IPS-18a (cell line): ENCODE results near the gene CAND2.

Experiments
- H3K27ac ChIP-seq: one replicate; pipeline ENCODE4 v1.5.1; 2013; ENCODE audit warnings: low read length
- H3K27me3 ChIP-seq: one replicate; pipeline ENCODE4 v1.6.1; 2013; ENCODE audit warnings: mild to moderate bottlenecking, low read length; ENCODE audit not compliant: control insufficient read depth, insufficient read depth
- H3K36me3 ChIP-seq: one replicate; pipeline ENCODE4 v1.6.1; 2013; ENCODE audit warnings: low read depth, low read length; ENCODE audit not compliant: control insufficient read depth
- H3K4me1 ChIP-seq: one replicate; pipeline ENCODE4 v1.6.1; 2013; ENCODE audit warnings: low read depth, low read length; ENCODE audit not compliant: control insufficient read depth
- H3K4me3 ChIP-seq: one replicate; pipeline ENCODE4 v1.5.1; 2013; ENCODE audit warnings: low read length
- H3K9ac ChIP-seq: one replicate; pipeline ENCODE4 v1.6.1; 2013; ENCODE audit warnings: mild to moderate bottlenecking, low read length, moderate library complexity
- H3K9me3 ChIP-seq: one replicate; pipeline ENCODE4 v1.6.1; 2013; ENCODE audit warnings: low read depth, low read length; ENCODE audit not compliant: control insufficient read depth

CAND2 gene

DNA sequence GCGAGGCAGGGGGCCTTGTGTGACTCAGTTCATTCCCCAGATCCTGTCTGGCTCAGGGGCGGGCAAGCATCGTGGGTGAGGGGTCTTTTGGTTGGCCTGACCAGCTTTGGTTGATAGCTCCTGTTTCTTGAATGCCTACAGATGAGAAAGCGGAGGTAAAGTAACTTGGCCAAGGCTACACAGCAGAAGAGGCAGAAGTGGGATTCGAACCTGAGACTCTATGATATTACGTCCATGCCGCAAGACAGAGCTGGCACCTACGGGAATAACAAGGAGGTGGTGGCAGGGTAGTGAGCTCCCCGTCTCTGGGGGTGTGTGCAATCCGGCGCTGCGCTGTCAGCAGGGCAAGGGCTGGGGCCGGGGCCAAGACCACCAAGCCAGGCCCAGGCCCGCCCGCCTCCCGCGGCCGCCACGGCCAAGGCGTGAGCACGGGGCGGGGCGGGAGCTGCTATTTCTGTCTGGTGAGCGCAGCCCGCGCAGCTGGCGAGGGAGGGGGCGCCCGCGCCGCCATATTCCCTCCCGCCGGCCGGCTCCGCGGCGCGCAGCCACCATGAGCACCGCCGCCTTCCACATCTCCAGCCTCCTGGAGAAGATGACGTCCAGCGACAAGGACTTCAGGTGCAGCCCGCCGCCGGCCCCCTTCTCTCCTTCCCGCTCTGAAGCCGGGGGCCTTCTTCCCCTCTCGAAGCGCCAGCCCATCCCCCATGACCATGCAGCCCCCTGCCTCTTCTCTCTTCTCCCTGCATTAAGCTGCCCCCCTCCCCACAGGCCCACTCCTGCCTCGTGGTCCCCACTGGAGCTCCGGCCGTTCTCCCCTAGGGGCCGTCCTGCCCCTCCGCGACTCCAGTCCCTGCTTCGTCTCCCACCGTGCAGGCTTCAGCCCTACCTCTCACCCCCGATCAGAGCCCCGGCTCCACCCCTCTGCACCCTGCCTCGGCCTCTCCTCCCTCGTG is at the start of gene CAND2:
CAND2 (plus strand) TSS at position 510 of the 953 bp plus-strand sequence; CDS start at position 551, 41 bp downstream.
- no peaks in the 10 kb centered on the region for H3K27me3 ChIP-seq
- H3K36me3 ChIP-seq, result no peaks in the 10 kb centered on the region
- peak within 1 kb of the TSS; percentile 71 for H3K9ac ChIP-seq
- peak within 1 kb of the TSS; percentile 79 for H3K4me3 ChIP-seq
- no peak within 1 kb of the TSS for H3K27ac ChIP-seq
- H3K9me3 ChIP-seq, result no peaks in the 10 kb centered on the region
- H3K4me1 ChIP-seq, result no peaks in the 10 kb centered on the region

DNA sequence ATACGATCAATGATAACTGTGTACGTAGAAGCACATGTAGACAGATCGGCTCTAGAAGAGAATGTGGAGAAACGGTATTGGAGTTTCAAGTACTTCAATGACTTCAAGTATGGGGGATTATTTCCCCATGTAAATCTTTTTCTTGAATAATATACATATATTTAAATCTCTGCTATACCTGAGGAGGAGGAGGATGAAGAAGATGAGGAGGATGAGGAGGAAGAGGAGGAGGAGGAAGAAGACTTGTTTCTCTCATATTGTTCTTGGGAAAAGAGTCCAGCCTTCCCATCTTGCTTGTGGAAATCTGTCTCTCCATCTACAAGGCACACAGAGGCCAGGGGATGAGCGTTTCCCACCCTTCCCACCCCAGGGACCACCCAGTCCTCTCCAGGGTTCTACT is 48.0 kb upstream of the CAND2 start:
- H3K9ac ChIP-seq, result no peak overlapping the region
- H3K27ac ChIP-seq, result no peak overlapping the region
- H3K27me3 ChIP-seq, result no peaks in the 10 kb centered on the region
- no peak overlapping the region for H3K4me3 ChIP-seq
- H3K36me3 ChIP-seq, result no peaks in the 10 kb centered on the region
- no peaks in the 10 kb centered on the region for H3K4me1 ChIP-seq
- H3K9me3 ChIP-seq, result no peaks in the 10 kb centered on the region

DNA sequence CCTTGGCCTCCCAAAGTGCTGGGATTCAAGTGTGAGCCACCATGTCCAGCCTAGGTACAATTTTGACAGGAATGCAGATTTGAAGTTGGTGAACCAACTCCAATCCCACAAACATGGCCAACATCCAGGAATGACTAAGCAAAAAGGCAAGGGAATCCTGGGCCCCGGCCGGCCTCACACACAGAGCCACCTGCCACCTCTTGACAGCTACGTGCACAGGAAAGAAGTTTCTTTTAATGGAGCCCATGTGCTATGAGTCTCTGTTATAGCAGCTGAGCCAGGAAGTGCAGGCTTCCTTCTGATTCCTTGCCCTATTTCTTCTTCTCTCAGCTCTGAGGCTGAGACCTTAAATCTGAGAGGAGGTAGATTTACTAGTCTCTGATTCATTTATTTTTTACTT is 46.3 kb upstream of the CAND2 start:
- no peaks in the 10 kb centered on the region for H3K4me1 ChIP-seq
- no peak overlapping the region for H3K9ac ChIP-seq
- H3K27ac ChIP-seq, result no peak overlapping the region

DNA sequence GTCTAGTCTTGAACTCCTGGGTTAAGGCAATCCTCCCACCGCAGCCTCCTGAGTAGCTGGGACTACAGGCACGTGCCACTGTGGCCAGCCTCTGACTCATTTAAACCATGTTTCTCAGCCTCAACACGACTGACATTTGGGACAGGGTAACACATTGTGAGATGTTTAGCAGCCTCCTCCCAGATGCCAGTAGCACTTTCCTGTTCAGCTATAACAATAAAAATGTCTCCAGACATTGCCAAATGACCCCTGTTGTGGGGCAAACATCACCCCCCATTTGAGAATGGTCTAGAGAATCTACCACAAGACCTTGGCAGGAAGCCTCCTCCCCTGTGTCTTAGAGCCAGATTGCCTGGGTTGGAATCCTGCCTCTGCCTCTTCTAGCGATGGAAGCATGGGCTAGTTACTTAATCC is 45.8 kb upstream of the CAND2 start:
- no peaks in the 10 kb centered on the region for H3K4me1 ChIP-seq
- no peaks in the 10 kb centered on the region for H3K36me3 ChIP-seq
- H3K9ac ChIP-seq, result no peak overlapping the region
- H3K9me3 ChIP-seq, result no peaks in the 10 kb centered on the region
- H3K4me3 ChIP-seq, result no peak overlapping the region
- no peaks in the 10 kb centered on the region for H3K27me3 ChIP-seq
- H3K27ac ChIP-seq, result no peak overlapping the region

More for the DNA sequence above, 46.3 kb upstream of the CAND2 start:
- Histone ChIP-seq H3K27me3 (no peaks in the 10 kb centered on the region), H3K9me3 (no peaks in the 10 kb centered on the region), H3K36me3 (no peaks in the 10 kb centered on the region), H3K4me3 (no peak overlapping the region)

DNA sequence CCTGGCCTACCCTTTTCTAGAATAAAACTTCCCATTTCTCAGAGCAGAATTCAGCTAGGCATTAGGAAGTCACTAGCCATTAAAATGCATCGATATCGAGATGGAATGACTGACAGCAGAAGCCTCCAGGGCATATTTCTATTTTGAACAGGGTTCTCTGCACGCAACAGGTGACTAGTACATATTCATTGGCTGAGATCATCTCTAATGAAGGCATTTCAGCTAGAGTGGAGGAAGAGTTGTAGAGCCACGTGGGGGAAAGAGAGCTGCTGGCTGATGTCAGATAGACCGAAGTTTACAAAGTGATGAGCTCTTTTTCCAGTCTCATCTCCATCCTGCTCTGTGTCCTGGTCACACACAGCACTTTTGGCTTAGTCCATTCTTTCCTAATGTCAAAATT is 44.9 kb upstream of the CAND2 start:
- Histone ChIP-seq H3K27ac (no peak overlapping the region), H3K4me1 (no peaks in the 10 kb centered on the region), H3K27me3 (no peaks in the 10 kb centered on the region)

DNA sequence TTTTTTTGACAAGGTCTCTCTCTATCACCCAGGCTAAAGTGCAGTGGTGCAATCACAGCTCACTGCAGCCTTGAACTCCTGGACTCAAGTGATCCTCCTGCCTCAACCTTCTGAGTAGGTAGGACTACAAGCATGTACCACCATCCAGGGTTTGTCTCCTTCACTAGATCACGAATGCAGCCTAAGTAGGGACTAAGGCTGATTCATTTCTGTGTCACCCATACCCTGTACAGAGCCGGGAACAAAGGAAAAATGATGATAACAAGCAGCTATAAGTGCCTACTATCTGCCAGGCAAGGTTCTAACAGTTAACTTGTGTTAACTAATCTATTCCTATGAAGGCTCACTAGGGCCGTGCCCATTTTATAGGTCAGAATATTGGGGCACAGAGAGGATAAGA is 44.4 kb upstream of the CAND2 start:
- H3K4me1 ChIP-seq, result no peaks in the 10 kb centered on the region

More for the DNA sequence above, 44.9 kb upstream of the CAND2 start:
- H3K4me3 ChIP-seq, result no peak overlapping the region
- H3K9me3 ChIP-seq, result no peaks in the 10 kb centered on the region
- H3K9ac ChIP-seq, result no peak overlapping the region
- H3K36me3 ChIP-seq, result no peaks in the 10 kb centered on the region

DNA sequence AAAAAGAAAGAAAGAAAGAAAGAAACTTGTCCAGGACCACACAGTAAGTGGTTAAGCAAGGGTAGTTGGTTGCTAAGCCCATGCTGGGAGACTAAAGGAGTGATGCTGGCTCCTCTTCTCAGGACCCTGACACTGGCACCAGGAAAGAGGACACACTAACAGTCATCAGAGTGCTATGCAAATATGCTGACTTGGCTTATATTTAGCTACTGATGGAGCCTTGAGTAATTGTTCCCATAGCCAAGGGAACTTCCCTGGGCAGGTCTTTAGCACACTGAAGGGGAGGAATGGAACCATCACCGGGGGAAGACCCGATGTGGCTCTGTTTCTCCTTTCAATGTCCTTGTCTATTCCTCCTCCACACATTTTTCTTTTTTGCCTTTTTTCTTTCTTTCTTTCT is 43.7 kb upstream of the CAND2 start:
- H3K9me3 ChIP-seq, result no peaks in the 10 kb centered on the region
- H3K4me1 ChIP-seq, result no peaks in the 10 kb centered on the region
- H3K27ac ChIP-seq, result no peak overlapping the region
- H3K27me3 ChIP-seq, result no peaks in the 10 kb centered on the region
- H3K4me3 ChIP-seq, result no peak overlapping the region
- no peaks in the 10 kb centered on the region for H3K36me3 ChIP-seq
- no peak overlapping the region for H3K9ac ChIP-seq

More for the DNA sequence above, 44.4 kb upstream of the CAND2 start:
- H3K4me3 ChIP-seq, result no peak overlapping the region
- no peak overlapping the region for H3K27ac ChIP-seq
- no peaks in the 10 kb centered on the region for H3K36me3 ChIP-seq
- H3K9me3 ChIP-seq, result no peaks in the 10 kb centered on the region
- no peak overlapping the region for H3K9ac ChIP-seq
- no peaks in the 10 kb centered on the region for H3K27me3 ChIP-seq

DNA sequence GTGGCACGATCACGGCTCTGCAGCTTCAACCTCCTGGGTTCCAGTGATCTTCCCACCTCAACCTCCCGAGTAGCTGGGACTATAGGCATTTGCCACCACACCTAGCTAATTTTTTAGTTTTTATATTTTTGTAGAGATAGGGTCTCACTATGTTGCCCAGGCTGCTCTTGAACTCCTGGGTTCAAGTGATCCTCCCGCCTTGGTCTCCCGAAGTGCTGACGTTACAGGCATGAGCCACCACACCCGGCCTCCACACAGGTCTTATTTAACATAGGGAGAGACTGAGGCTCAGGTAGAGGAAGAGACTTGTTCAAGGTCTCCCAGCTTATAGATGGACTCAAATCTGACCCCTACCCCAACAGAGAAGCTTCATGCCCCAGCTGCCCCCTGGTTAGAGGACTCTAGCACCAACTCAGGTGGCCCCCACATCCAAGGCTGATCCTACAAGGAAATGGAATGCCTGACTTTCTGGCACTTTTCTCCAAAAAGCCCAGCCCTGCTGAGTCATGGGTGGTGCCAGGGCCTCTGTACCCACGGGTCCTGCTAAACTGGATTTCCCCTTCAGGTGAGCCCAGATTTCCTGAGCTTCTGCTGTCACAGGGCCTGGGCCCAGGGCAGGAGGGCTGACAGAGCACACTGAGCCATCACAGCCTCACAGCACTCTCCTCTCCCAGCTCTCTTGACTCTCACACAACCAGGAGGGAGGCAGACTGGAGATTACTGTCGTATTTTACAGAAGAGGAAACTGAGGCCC is 43.0 kb upstream of the CAND2 start:
- Histone ChIP-seq H3K9ac (no peak overlapping the region), H3K27me3 (no peaks in the 10 kb centered on the region), H3K36me3 (no peaks in the 10 kb centered on the region), H3K4me1 (peaks cover 4% of the 10 kb centered on the region), H3K4me3 (no peak overlapping the region), H3K27ac (no peak overlapping the region), H3K9me3 (no peaks in the 10 kb centered on the region)

DNA sequence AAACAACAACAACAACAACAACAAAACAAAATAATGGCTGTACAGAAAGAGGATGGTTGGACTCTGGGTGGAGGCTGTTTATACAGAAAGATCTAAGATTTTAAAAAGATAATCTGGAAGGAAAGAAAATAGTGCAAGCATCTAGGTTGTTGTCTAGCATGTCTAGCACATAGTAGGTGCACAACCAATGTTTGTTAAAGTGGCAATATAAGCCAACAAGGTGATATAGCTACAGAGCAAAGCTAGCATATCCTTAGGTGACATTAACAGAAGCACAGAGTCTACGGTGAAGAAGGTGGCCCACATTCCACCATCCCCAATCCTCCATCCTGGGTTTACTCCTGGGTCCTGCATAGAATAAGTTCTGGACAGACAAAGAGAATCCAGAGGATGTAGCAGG is 42.2 kb upstream of the CAND2 start:
- Histone ChIP-seq H3K9me3 (no peaks in the 10 kb centered on the region), H3K27ac (no peak overlapping the region), H3K4me3 (no peak overlapping the region), H3K36me3 (no peaks in the 10 kb centered on the region), H3K9ac (no peak overlapping the region), H3K4me1 (peaks cover 4% of the 10 kb centered on the region), H3K27me3 (no peaks in the 10 kb centered on the region)

DNA sequence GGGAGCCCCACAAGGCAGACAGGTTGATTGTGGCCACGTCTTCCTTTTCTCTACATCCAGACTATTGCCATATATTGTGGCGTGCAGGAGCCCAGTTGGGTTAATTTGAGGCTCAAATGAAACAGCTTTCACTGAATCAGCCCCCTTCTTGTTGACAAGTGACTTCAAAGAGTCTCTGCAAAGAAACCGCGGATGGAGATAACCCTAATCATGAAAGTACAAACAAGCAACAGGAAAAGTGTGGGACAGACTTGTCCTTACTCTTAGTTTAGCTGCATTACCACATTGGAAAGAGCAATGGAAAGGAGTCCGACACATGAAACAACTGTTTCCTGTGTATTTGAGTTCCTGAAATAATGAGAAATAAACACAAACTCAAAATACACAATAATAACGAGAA is 40.7 kb upstream of the CAND2 start:
- Histone ChIP-seq H3K9ac (no peak overlapping the region), H3K4me1 (peaks cover 4% of the 10 kb centered on the region)

DNA sequence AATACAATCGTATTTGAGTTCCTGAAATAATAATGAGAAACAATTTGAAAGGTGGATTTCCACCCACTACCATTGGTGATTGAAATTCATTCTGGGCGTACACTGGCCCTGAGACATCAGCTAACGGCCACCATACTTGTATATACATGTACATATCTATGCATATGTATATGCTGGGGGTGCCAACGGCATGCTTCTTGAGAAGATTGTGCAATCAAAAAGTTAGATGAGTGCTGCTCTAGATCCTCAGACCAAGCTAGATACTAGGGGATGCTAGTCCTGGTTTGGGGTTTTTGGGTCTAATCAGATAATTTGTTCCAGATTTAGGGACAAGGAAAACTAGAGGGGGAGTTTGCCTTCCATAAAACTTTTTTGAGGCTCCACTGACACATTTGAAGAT is 40.3 kb upstream of the CAND2 start:
- H3K9ac ChIP-seq, result no peak overlapping the region
- H3K27me3 ChIP-seq, result no peaks in the 10 kb centered on the region
- peaks cover 4% of the 10 kb centered on the region for H3K4me1 ChIP-seq
- H3K4me3 ChIP-seq, result no peak overlapping the region
- no peak overlapping the region for H3K27ac ChIP-seq
- H3K9me3 ChIP-seq, result no peaks in the 10 kb centered on the region
- no peaks in the 10 kb centered on the region for H3K36me3 ChIP-seq

More for the DNA sequence above, 40.7 kb upstream of the CAND2 start:
- Histone ChIP-seq H3K36me3 (no peaks in the 10 kb centered on the region), H3K27me3 (no peaks in the 10 kb centered on the region), H3K27ac (no peak overlapping the region), H3K9me3 (no peaks in the 10 kb centered on the region), H3K4me3 (no peak overlapping the region)
